NCI-H2196 (cell line): ENCODE data around the gene POLN.
A peak's percentile ranks its signal among the peaks of the same experiment; 100 is the strongest.
"Not testable (repeated sequence)": the region's sequence is repeated elsewhere in the genome, so short reads cannot be mapped to it uniquely, and the experiment has no call there.

Experiments
- DNase-seq: peaks from one replicate; lab custom pipeline; 2025; ENCODE audit not compliant: unreplicated experiment; lab: John Stamatoyannopoulos, UW

Gene POLN

GRCh38 chr4:2168469-2169319, 73.2 kb downstream of the POLN start:
- peak; percentile 38 for DNase-seq

GRCh38 chr4:2166253-2166652, 75.7 kb downstream of the POLN start:
- DNase-seq, result no peak

GRCh38 chr4:2165391-2165790, 76.5 kb downstream of the POLN start:
- DNase-seq, result no peak

- no peak for DNase-seq
Observed at GRCh38 chr4:2163311-2163821, 78.6 kb downstream of the POLN start.

- not testable (repeated sequence) for DNase-seq
Observed at GRCh38 chr4:2161092-2161703, 80.7 kb downstream of the POLN start.

- DNase-seq, result no peak
Observed at GRCh38 chr4:2159931-2160330, 82.0 kb downstream of the POLN start.

GRCh38 chr4:2155246-2155645, 86.7 kb downstream of the POLN start:
- DNase-seq, result no peak

GRCh38 chr4:2154215-2154740, 87.6 kb downstream of the POLN start:
- no peak for DNase-seq

GRCh38 chr4:2151544-2151943, 90.4 kb downstream of the POLN start:
- DNase-seq, result no peak

- DNase-seq, result no peak
Observed at GRCh38 chr4:2150076-2150475, 91.8 kb downstream of the POLN start.

GRCh38 chr4:2142630-2143427, 99.1 kb downstream of the POLN start:
- DNase-seq, result no peak

- no peak for DNase-seq
Observed at GRCh38 chr4:2141762-2142451, 100.0 kb downstream of the POLN start.

- no peak for DNase-seq
Observed at GRCh38 chr4:2141022-2141761, 100.7 kb downstream of the POLN start.

- no peak for DNase-seq
Observed at GRCh38 chr4:2138846-2139500, 102.9 kb downstream of the POLN start.

GRCh38 chr4:2136726-2137125, 105.2 kb downstream of the POLN start:
- DNase-seq, result no peak

- peak; percentile 36 for DNase-seq
Observed at GRCh38 chr4:2135083-2135482, 106.8 kb downstream of the POLN start.

GRCh38 chr4:2132438-2132837, 109.5 kb downstream of the POLN start:
- DNase-seq, result no peak

- DNase-seq, result no peak
Observed at GRCh38 chr4:2127609-2128332, 114.2 kb downstream of the POLN start.
